GM19324 (cell line): ENCODE measurements around the gene KRTAP4-16.
"Not testable (repeated sequence)": the region's sequence is repeated elsewhere in the genome, so short reads cannot be mapped to it uniquely, and the experiment has no call there.

ENCODE experiments used
- ATAC-seq: cut with Tn5 transposase; IDR thresholded peaks from one replicate; pipeline ENCODE4 v1.9.1; 2021; ENCODE audit warnings: mild to moderate bottlenecking, moderate library complexity; ENCODE audit not compliant: unreplicated experiment, low FRiP score

Gene KRTAP4-16

DNA sequence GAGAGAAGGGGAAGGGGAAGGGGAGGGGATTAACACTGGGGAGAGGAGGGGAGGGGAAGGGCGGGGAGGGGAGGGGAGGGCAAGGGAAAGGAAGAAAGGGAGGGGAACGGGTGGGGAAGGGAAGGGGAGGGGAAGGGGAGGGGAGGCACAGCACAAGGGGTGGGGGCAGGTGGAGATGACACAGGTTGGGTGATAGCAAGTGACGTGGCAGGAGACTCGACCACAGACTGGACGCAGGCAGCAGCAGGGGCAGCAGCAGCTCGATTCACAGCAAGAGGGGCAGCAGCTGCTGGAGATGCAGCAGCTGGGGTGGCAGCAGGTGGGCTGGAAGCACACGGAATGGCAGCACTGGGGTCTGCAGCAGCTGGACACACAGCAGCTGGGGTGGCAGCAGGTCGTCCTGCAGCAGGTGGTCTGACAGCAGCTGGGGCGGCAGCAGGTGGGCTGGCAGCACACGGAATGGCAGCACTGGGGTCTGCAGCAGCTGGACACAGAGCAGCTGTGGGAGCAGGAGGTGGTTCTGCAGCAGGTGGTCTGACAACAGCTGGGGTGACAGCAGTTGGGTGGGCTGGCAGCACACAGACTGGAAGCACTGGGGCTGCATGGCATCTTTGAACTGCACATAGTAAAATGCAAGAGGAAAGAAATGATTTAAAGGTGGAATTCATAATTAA lies at the start of gene KRTAP4-16:
Gene KRTAP4-16, minus strand, starts transcription at position 624 of the 674 bp plus-strand sequence. Its CDS starts 0 bp downstream, at position 624.
- ATAC-seq, result no peak

GRCh38 chr17:41151525-41151924 lies 49.5 kb upstream of the KRTAP4-16 start:
- ATAC-seq, result no peak

GRCh38 chr17:41150026-41150425 lies 48.0 kb upstream of the KRTAP4-16 start:
- no peak for ATAC-seq

- no peak for ATAC-seq
Observed at GRCh38 chr17:41149652-41149985, 47.6 kb upstream of the KRTAP4-16 start, which contains the start of gene KRTAP4-5. TSS of gene KRTAP4-5 (minus strand) at chr17:41149825. CDS start at chr17:41149767, 58 bp downstream.

DNA sequence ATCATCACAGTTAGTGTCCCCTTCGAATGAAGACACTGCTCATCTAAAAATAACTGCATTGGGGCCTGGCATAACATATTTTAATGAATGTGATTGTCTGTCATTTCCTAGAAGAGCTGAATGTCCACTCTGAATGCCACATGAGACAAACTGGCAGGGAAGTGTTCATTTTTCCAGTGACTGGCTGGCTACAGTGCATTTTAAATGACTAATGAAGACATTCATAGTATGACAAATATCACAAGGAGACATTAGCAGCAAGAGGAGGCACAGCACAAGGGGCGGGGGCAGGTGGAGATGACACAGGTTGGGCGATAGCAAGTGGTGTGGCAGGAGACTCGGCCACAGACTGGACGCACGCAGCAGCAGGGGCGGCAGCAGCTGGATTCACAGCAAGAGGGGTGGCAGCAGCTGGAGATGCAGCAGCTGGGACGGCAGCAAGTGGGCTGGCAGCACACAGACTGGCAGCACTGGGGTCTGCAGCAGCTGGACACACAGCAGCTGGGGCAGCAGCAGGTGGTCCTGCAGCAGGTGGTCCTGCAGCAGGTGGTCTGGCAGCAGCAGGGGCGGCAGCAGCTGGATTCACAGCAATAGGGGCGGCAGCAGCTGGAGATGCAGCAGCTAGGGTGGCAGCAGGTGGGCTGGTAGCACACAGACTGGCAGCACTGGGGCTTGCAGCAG lies 47.1 kb upstream of the KRTAP4-16 start:
- not testable (repeated sequence) for ATAC-seq

DNA sequence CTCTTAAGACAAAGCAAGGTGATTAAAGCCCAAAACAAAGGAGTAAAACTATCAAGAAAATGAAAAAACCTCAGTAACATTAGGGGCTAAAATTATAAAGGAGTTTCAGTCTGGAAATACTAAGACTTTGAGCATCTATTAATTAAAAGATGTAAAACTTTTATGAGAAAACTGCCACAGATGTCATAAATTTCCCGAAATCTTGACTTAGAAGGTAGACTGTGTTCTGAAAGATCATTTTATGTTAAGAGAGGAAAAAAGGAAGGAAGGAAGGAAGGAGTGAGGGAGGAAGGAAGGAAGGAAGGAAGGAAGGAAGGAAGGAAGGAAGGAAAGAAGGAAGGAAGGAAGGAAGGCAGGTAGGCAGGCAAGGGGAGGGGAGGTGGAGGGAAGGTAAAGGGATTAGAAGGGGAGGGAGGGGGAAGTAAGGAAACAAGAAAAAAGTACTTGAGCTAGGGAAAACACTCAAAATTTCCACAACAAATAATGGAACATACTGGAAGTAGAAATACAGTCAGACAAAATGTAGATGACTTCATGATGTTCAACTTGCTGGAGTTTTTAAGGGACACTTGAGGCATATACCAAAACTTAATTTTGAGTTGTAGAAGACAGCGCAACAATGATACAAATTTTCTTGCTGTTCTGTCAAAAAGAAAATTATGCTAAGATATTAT lies 45.7 kb upstream of the KRTAP4-16 start:
- no peak for ATAC-seq

DNA sequence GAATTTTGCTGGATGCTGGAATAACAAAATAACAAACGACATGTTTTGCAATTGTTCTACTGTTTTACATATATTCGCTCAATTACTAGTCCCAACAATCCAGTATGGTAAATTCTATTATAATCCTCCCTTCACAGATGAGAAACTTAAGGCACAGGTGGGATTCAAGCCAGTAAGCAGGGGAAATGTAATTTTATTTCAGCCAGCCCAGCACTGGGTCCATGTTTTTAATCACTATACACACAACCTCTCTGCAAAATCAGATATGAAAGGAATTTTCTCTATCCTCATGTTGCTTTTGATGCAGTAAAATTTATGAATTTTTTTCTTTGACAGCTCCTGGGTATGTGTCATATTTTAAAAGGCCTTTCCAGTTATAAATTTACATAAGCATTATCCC lies 43.3 kb upstream of the KRTAP4-16 start:
- no peak for ATAC-seq

DNA sequence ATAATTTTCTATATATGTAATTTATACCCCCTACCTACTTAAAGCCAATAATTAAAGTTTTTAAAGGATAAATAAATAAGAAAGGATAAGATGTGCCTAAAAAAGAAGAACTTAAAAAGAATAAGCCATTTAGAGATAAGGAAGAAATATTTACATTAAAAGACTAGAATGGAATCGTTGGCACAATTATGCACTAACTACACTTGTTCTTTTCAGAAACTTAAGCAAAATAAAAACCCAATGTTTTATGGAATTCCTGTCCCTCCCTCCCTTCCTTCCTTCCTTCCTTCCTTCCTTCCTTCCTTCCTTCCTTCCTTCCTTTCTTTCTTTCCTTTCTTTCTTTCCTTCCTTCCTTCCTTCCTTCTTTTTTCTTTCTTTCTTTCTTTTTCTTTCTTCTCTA lies 42.8 kb upstream of the KRTAP4-16 start:
- no peak for ATAC-seq

DNA sequence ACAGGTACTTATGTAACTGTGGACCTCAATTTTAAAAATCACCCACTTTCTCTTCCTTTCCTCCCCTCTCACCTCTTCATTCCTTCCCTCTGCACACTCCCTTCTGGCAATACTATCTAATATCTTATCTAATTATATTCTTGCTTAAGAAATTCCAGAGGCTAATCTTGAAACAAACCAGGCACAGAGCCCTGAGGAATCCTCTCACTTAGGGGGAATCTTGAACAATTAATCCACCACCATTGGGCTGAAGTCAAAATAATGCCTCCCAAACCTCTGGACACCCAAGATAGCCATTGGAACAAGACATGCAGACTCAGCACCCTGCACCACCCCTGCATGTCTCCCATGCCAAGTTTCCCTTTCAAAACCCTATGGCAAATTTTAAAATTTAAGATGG lies 39.4 kb upstream of the KRTAP4-16 start:
- no peak for ATAC-seq

DNA sequence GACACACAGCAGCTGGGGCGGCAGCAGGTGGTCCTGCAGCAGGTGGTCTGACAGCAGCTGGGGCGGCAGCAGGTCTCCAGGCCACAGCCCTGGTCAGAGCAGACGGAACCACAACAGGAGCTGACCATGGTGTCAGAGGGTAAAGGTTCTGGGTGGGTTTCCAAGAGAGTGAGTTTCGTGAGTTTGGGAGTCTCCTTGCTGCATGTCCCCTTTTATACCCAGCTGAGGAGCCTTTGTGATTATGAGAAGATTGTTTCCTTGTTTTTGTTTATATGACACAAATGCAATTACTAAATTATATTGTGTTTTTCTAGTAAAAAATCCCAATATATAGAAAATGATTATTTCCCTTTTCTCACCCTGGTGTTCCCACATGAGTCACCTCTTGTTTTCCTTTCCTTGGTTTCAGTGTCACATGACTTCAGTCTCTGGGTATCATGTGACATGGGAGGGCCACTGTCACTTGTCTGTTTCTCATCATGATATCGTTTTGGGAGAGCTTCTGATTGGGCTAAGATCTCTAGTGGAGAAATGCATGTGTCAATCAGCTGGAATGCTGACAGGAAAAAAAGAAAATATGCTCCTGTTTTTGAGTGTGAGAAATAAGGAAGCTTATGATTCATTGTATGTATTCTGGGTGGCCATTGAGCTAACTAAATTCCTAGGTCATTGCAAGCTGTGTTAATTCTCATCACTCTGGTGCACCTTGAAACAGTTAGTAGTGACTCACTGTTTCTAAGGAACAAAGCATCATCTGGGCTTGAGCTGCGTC lies 38.5 kb upstream of the KRTAP4-16 start, which contains the start of gene KRTAP4-6:
Gene KRTAP4-6, minus strand, starts transcription at position 185 of the 772 bp plus-strand sequence. Its CDS starts 57 bp downstream, at position 128.
- no peak for ATAC-seq

GRCh38 chr17:41139865-41140264 lies 37.9 kb upstream of the KRTAP4-16 start:
- ATAC-seq, result not testable (repeated sequence)

DNA sequence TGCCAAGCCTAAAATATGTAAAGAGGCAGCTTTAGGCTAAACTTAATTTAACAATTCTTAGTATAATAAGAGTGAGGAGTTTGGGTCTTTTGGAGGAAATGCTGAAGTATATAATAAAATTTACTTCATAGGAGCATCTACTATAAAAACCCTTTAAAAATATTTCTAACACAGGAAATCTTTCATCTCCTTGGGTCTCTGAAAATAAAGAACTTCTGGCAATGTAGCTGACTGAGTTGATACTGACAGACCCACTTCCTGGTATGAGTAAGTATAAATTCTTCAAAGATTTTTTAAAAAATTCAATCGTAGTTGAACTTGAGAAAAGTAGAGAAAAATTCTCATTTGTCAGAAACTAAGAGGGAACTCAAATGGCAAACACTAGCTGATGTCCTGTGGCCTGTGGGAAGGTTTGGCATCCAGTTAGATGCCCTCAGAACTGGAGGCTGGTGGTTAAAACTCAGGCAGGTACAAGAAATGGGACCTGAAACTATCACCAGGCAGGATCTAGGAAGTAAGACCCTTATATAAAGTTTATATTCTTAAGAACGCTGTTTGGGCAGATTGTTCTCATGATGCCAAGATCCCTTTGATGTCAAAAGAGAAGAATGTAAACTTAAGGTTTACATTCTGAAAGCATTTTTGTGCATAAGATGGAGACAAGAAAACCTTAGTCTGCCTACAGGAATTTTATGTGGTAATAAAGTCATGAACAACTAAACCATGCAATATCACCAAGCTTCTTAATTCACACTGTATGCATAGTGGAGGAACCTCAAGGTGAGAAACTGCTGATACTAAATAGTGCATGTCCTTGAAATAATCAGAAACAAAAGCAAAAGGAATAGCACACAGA lies 32.1 kb upstream of the KRTAP4-16 start:
- no peak for ATAC-seq

- no peak for ATAC-seq
Observed at GRCh38 chr17:41131979-41132378, 30.0 kb upstream of the KRTAP4-16 start.

DNA sequence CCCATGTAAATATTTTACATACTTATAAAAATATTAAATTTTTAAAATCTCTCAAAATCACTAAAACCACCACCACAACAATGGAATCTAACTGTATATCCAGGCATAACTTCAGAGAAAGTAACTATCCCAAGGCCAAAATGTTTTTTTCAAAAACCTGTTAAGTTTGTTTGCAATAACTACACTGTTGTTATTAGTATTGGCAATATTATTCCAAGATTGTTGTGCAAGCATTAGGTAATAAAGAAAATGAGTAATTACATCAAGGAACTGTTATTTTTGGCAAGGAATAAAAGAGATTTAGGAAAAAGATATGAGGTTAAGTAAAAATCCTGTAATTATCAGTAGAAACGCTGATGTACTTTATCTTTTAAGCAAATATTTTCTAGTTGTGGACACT lies 25.4 kb upstream of the KRTAP4-16 start:
- no peak for ATAC-seq

DNA sequence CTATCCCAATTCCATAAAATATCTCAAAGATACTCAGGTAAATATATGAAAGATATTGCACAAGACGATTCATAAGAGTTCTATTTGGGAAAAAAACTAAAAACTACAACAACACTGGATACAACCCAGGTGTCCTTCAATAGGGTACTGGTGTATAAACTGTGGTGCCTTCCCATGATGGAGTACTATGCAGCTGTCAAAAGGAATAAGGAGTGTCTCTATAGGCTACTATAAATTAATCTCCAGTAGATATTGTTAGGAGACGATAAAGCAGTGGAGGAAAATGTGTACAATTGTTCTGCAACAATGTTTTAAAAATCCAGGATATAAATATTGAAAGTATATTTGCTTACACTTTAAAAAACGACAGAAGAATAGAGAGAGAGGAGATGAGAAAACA lies 24.4 kb upstream of the KRTAP4-16 start:
- no peak for ATAC-seq

GRCh38 chr17:41125064-41125463 lies 23.1 kb upstream of the KRTAP4-16 start:
- ATAC-seq, result no peak

DNA sequence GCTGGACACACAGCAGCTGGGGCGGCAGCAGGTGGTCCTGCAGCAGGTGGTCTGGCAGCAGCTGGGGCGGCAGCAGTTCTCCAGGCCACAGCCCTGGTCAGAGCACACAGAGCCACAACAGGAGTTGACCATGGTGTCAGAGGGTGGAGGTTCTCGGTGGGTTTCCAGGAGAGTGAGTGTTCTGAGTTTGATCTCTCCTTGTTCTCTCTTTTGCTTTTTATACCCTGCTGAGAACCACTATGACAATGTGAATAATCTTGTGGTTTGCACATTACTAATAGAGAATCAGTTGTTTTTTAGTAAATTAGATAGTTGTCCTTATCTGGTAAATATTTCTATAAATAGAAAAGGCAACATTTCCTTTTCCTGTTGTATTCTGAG lies 22.0 kb upstream of the KRTAP4-16 start, which contains the start of gene KRTAP4-12:
Gene KRTAP4-12, minus strand, starts transcription at position 192 of the 381 bp plus-strand sequence. Its CDS starts 60 bp downstream, at position 132.
- ATAC-seq, result not testable (repeated sequence)

DNA sequence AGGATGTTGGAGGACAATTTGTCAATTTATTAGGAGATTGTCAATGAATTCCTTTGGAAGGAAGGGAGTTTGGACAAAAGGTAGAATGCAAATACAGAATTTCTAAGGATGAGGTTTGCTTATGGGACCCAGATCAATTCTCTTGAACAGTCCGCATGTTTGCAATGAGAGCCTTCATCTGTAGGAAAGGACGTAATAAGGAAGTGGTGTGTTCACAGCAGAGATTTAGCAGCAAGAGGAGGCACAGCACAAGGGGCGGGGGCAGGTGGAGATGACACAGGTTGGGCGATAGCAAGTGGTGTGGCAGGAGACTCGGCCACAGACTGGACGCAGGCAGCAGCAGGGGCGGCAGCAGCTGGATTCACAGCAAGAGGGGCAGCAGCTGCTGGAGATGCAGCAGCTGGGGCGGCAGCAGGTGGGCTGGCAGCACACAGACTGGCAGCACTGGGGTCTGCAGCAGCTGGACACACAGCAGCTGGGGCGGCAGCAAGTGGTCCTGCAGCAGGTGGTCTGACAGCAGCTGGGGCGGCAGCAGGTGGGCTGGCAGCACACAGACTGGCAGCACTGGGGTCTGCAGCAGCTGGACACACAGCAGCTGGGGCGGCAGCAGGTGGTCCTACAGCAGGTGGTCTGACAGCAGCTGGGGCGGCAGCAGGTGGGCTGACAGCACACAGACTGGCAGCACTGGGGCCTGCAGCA lies 21.4 kb upstream of the KRTAP4-16 start:
- not testable (repeated sequence) for ATAC-seq

GRCh38 chr17:41121742-41122141 lies 19.7 kb upstream of the KRTAP4-16 start:
- no peak for ATAC-seq
